AG04450 (cell line): Measurements from ENCODE around the gene COX4I2. TPM values are rescaled to one million over a fixed set of nuclear protein-coding genes. Genes with fewer than 3 reads are reported as not detected.
A peak's percentile ranks its signal among the peaks of the same experiment; 100 is the strongest.
"Not testable (repeated sequence)": the region's sequence is repeated elsewhere in the genome, so short reads cannot be mapped to it uniquely, and the experiment has no call there.

Source experiments
- CTCF ChIA-PET: fragments of 300-600, 350-600 bp; formaldehyde crosslinking; extraction: SDS; loops from one replicate; lab custom pipeline; 2022; ENCODE audit warnings: antibody characterized with exemption, inconsistent platforms; lab: Charles Lee
- POLR2A ChIA-PET: fragments of 350-600 bp; formaldehyde crosslinking; extraction: SDS; loops from one replicate; lab custom pipeline; 2021; ENCODE audit warnings: antibody characterized with exemption, inconsistent platforms; lab: Yijun Ruan, JAX
- DNase-seq: peaks from one replicate; pipeline ENCODE4 v3.0.0-alpha.2; 2011; ENCODE audit warnings: low read depth, low spot score
- H3K27ac ChIP-seq: one replicate; pipeline ENCODE4 v1.5.1; 2012; ENCODE audit warnings: low read depth, low read length, control low read depth
- H3K27me3 ChIP-seq: one replicate; pipeline ENCODE4 v1.6.0; 2012; ENCODE audit warnings: low read length; ENCODE audit not compliant: control insufficient read depth, insufficient read depth
- H3K4me3 ChIP-seq: 2 replicates; pipeline ENCODE4 v1.5.1; 2011; ENCODE audit warnings: mild to moderate bottlenecking, low read depth, low read length, control low read depth
- H3K9me3 ChIP-seq: 2 replicates; pipeline ENCODE4 v1.5.1; 2012; ENCODE audit warnings: low read length; ENCODE audit not compliant: control insufficient read depth, insufficient read depth
- polyA plus RNA-seq: library from polyadenylated mRNA; depleted of rRNA; stranded (reverse); fragments of >200 nt; gene quantifications from 2 replicates; pipeline ENCODE4 v1.2.3, GENCODE V29; 2011
- TF ChIP-seq, protein P1 (sequence below): IDR thresholded peaks from 2 replicates; pipeline ENCODE4 v1.5.1; 2011; ENCODE audit warnings: low read depth, low read length, control low read depth, inconsistent platforms

Gene COX4I2
- polyA plus RNA-seq, 1 experiment: not detected

DNA sequence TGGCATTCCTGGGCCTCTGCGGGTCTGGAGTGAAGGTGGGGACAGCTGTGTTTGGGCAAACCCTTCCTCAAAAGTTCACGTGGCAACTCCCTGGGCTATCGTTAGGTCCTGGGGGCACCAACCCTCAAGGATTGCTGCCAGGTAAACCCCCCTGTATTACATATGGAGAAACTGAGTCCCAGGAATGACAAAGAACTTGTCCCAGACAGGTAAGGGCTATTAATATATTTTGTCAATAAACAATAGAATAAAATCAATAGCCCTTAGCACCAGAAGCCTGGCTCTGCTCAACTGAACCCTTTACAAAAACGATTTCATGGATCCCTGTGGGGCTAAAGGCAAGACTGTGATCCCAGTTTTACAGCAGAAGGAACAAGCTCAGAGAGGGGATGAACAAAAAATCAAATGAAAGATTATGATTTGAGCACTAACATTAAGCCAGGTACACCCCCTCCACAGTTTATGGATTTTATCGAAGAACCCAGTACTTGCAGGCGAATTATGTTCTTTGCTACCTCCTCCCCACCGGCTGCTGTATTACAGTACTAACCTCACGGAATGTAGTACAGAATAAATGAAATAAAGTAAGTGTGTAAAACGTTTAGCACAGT is 30.0 kb upstream of the COX4I2 start:
- TF ChIP-seq, protein P1, sequence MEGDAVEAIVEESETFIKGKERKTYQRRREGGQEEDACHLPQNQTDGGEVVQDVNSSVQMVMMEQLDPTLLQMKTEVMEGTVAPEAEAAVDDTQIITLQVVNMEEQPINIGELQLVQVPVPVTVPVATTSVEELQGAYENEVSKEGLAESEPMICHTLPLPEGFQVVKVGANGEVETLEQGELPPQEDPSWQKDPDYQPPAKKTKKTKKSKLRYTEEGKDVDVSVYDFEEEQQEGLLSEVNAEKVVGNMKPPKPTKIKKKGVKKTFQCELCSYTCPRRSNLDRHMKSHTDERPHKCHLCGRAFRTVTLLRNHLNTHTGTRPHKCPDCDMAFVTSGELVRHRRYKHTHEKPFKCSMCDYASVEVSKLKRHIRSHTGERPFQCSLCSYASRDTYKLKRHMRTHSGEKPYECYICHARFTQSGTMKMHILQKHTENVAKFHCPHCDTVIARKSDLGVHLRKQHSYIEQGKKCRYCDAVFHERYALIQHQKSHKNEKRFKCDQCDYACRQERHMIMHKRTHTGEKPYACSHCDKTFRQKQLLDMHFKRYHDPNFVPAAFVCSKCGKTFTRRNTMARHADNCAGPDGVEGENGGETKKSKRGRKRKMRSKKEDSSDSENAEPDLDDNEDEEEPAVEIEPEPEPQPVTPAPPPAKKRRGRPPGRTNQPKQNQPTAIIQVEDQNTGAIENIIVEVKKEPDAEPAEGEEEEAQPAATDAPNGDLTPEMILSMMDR: no peak
- POLR2A ChIA-PET: interaction anchor here (0.9 to 7.0 kb wide), 10 partner anchors 12 to 51 kb away, joined by 3 to 131 read pairs (median 8); no protein-coding TSS in a partner anchor
- Histone ChIP-seq H3K9me3 (no peaks in the 10 kb centered on the region; the same call in 1 of the 2 replicates), H3K4me3 (no peak overlapping the region), H3K27me3 (no peaks in the 10 kb centered on the region), H3K27ac (peak overlapping the region; percentile 11)
- CTCF ChIA-PET: interaction anchor here (1.1 to 17.7 kb wide), 3 partner anchors 26 to 116 kb away, joined by 4 to 1107 read pairs (median 5); no protein-coding TSS in a partner anchor
- no peak for DNase-seq

- no peaks in the 10 kb centered on the region for H3K27me3 ChIP-seq
- H3K9me3 ChIP-seq: no peaks in the 10 kb centered on the region; the same call in 1 of the 2 replicates
- TF ChIP-seq, protein P1: no peak
- H3K27ac ChIP-seq: peak overlapping the region; percentile 39
- POLR2A ChIA-PET: interaction anchor here (0.9 to 7.0 kb wide), 7 partner anchors 13 to 51 kb away, joined by 3 to 131 read pairs (median 5); no protein-coding TSS in a partner anchor
- no peak for DNase-seq
- CTCF ChIA-PET: interaction anchor here (0.7 to 17.7 kb wide), 3 partner anchors 45 to 115 kb away, joined by 3 to 1107 read pairs (median 5); no protein-coding TSS in a partner anchor
- peak overlapping the region; percentile 31 for H3K4me3 ChIP-seq
These were observed 29.3 kb upstream of the COX4I2 start for GRCh38 chr20:31608251-31608945.

DNA sequence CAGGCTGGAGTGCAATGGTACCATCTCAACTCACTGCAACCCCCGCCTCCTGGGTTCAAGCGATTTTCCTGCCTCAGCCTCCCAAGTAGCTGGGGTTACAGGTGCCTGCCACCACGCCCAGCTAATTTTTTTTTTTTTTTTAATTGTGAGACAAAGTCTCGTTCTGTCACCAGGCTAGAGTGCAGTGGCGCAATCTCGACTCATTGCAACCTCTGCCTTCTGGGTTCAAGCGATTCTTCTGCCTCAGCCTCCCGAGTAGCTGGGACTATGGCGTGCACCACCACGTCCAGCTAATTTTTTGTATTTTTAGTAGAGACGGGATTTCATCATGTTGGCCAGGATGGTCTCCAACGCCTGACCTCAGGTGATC is 25.5 kb upstream of the COX4I2 start:
- H3K4me3 ChIP-seq, DNase-seq, H3K27me3 ChIP-seq, H3K9me3 ChIP-seq, H3K27ac ChIP-seq: not testable (repeated sequence)
- CTCF ChIA-PET: interaction anchor here (0.7 to 17.7 kb wide), 40 partner anchors 8 to 153 kb away, joined by 3 to 1107 read pairs (median 7); partner anchors contain the start of genes BCL2L1, HM13 and ID1
- POLR2A ChIA-PET: interaction anchor here (1.0 to 2.6 kb wide), 9 partner anchors 8 to 95 kb away, joined by 3 to 45 read pairs (median 5); partner anchors contain the start of gene ID1

DNA sequence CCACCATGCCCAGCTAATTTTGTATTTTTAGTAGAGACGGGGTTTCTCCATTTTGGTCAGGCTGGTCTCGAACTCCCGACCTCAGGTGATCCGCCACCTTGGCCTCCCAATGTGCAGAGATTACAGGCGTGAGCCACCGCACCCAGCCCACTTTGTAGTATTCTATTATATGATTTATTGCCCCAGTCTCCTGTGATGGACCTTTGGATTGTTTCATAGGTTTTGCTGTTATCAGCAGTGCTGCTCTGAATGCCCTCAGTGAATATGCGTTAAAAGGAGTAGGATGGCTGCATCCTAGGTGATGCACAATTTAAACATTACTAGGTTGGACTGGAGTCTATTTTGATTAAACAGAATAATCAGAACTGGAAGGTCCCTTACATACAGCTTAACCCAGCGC is 22.3 kb upstream of the COX4I2 start:
- ChIA-PET CTCF (interaction anchor here (0.6 to 17.7 kb wide), 3 partner anchors 18 to 108 kb away, joined by 3 to 1107 read pairs (median 3); no protein-coding TSS in a partner anchor), POLR2A (interaction anchor here (0.6 kb wide), 1 partner anchor 18 kb away, joined by 3 read pairs; no protein-coding TSS in a partner anchor)
- no peak overlapping the region for H3K27ac ChIP-seq
- TF ChIP-seq, protein P1: no peak
- no peak overlapping the region for H3K4me3 ChIP-seq
- peaks cover 3% of the 10 kb centered on the region for H3K27me3 ChIP-seq
- no peaks in the 10 kb centered on the region for H3K9me3 ChIP-seq
- no peak for DNase-seq

DNA sequence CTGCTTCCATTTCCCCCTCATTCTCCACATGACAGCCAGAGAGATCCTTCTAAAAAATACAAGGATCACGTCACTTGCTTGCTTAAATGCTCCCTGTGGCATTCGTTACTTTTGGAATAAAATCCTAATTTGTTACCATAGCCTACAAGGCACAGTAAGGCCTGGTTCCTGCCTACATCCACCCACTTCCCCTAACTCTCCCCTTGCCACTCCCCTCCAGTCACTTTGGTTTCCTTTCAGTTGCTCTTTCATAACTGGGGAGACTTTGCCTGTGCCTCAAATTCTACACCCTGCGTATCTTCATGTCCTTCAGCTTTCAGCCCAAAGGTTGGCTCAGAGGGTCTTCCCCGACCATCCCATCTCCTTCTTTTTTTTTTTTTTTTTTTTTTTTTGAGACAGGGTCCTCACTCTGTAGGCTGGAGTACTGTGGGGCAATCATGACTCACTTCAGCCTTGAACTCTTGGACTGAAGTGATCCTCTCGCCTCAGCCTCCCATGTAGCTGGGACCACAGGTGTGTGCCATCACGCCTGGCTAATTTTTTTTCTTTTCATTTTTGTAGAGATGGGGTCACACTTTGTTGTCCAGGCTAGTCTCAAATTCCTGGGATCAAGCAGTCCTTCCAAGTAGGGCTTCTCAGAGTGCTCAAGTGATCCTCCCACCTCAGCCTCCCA is 20.1 kb upstream of the COX4I2 start:
- H3K27me3 ChIP-seq: peaks cover 3% of the 10 kb centered on the region
- CTCF ChIA-PET: interaction anchor here (0.6 to 17.7 kb wide), 4 partner anchors 44 to 809 kb away, joined by 4 to 1107 read pairs (median 8); no protein-coding TSS in a partner anchor
- POLR2A ChIA-PET: no interaction called here
- no peak for DNase-seq
- no peak overlapping the region for H3K4me3 ChIP-seq
- TF ChIP-seq, protein P1: no peak
- H3K27ac ChIP-seq: no peak overlapping the region
- H3K9me3 ChIP-seq: no peaks in the 10 kb centered on the region
